A549 (cell line): ENCODE results near the gene CALML4.

ENCODE experiments used
- EHMT2 ChIP-seq: fragments of 200-600 bp; sonication (generic); IDR thresholded peaks from 2 replicates; pipeline ENCODE4 v1.6.1; 2016; ENCODE audit warnings: antibody characterized with exemption, low read depth, mild to moderate bottlenecking, moderate library complexity
- KDM5A ChIP-seq: fragments of 200-600 bp; sonication (generic); IDR thresholded peaks from 2 replicates; pipeline ENCODE4 v1.6.1; 2016; ENCODE audit warnings: antibody characterized with exemption, mild to moderate bottlenecking
- POLR2A ChIP-seq: IDR thresholded peaks from 2 replicates; pipeline ENCODE4 v1.6.1; 2012; ENCODE audit warnings: mild to moderate bottlenecking, low read length
- SREBF2 ChIP-seq: fragments of 450-650 bp; IDR thresholded peaks from 2 replicates; pipeline ENCODE4 v1.6.1; 2014; ENCODE audit warnings: mild to moderate bottlenecking, moderate library complexity
- TF ChIP-seq, protein P1 (sequence below): fragments of 200-600 bp; sonication (generic); IDR thresholded peaks from 2 replicates; pipeline ENCODE4 v1.6.1; 2016; ENCODE audit warnings: antibody characterized with exemption, mild to moderate bottlenecking, moderate library complexity
- TF ChIP-seq, protein P2 (sequence below): fragments of >200 bp; sonication (Bioruptor Twin); formaldehyde crosslinking; IDR thresholded peaks from 3 replicates; pipeline ENCODE4 v1.5.1; 2016

DNA sequence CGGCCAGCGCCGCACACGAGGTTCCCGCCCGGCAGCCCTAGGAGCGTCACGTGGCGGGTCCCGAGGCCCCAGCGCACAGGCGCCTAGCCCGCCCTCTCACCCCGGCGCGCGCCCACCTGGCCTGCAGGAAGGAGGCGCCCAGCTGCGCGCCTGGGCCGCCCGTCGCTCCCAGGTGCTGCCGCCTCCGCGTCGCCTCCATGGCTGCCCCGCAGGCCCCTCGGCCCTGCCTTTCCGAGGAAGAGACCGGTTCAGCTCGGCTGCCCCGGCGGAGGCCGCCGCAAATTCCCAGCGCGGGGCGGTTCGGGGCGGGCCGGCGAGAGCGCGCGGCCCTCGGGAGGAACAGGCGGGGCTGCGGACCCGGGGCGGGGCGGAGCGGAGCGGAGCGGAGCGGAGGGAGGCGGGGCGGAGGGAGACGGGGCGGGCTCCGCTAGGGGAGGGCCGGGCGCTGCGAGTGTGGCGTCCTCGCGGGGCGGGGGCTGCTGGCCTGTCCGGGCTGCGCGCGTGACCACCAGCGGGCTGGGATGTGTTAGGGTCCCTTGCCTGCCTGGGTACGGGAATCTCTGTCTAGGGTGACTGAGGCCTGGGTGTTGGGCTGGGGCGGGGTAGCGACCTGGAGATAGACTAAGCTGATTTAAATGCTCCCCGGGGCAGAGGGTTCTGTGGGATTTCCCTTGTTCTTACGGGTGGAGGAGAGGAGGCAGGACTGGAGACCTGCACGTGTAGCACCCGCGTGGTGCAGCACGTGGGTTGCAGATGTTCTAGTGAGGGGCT is 24.4 kb upstream of the CALML4 start, which contains the start of gene CLN6:
- TF ChIP-seq, protein P1, sequence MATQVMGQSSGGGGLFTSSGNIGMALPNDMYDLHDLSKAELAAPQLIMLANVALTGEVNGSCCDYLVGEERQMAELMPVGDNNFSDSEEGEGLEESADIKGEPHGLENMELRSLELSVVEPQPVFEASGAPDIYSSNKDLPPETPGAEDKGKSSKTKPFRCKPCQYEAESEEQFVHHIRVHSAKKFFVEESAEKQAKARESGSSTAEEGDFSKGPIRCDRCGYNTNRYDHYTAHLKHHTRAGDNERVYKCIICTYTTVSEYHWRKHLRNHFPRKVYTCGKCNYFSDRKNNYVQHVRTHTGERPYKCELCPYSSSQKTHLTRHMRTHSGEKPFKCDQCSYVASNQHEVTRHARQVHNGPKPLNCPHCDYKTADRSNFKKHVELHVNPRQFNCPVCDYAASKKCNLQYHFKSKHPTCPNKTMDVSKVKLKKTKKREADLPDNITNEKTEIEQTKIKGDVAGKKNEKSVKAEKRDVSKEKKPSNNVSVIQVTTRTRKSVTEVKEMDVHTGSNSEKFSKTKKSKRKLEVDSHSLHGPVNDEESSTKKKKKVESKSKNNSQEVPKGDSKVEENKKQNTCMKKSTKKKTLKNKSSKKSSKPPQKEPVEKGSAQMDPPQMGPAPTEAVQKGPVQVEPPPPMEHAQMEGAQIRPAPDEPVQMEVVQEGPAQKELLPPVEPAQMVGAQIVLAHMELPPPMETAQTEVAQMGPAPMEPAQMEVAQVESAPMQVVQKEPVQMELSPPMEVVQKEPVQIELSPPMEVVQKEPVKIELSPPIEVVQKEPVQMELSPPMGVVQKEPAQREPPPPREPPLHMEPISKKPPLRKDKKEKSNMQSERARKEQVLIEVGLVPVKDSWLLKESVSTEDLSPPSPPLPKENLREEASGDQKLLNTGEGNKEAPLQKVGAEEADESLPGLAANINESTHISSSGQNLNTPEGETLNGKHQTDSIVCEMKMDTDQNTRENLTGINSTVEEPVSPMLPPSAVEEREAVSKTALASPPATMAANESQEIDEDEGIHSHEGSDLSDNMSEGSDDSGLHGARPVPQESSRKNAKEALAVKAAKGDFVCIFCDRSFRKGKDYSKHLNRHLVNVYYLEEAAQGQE = no peak
- no peak for TF ChIP-seq EHMT2
- TF ChIP-seq, protein P2, sequence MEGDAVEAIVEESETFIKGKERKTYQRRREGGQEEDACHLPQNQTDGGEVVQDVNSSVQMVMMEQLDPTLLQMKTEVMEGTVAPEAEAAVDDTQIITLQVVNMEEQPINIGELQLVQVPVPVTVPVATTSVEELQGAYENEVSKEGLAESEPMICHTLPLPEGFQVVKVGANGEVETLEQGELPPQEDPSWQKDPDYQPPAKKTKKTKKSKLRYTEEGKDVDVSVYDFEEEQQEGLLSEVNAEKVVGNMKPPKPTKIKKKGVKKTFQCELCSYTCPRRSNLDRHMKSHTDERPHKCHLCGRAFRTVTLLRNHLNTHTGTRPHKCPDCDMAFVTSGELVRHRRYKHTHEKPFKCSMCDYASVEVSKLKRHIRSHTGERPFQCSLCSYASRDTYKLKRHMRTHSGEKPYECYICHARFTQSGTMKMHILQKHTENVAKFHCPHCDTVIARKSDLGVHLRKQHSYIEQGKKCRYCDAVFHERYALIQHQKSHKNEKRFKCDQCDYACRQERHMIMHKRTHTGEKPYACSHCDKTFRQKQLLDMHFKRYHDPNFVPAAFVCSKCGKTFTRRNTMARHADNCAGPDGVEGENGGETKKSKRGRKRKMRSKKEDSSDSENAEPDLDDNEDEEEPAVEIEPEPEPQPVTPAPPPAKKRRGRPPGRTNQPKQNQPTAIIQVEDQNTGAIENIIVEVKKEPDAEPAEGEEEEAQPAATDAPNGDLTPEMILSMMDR = no peak
- TF ChIP-seq SREBF2 = no peak
- TF ChIP-seq KDM5A = no peak
- TF ChIP-seq POLR2A = peak; percentile 60
